Tibial artery (tissue), 4 donors: ENCODE measurements around the gene ZIM2.

Experiments
- DNase-seq, 2 donors: peaks; one replicate each; pipeline ENCODE4 v3.0.0-alpha.2; 2019
- H3K27ac ChIP-seq, 2 donors: fragments of 200-600 bp; sonication (generic) in 1 of 2; 1 replicate in 1 of 2; 2 replicates in 1 of 2; pipeline ENCODE4 v1.5.1; 2018 to 2019; ENCODE audit warnings: mild to moderate bottlenecking in 1 of 2
- H3K27me3 ChIP-seq, 2 donors: fragments of 200-600 bp; sonication (generic) in 1 of 2; one replicate each; pipeline versions ENCODE4 v1.5.1 to v1.6.0; 2016 to 2019
- H3K36me3 ChIP-seq, 3 donors: fragments of 200-600 bp; sonication (generic) in 2 of 3; one replicate each; pipeline ENCODE4 v1.5.1; 2016 to 2019; ENCODE audit warnings: mild to moderate bottlenecking in 2 of 3
- H3K4me1 ChIP-seq, 4 donors: fragments of 200-600 bp; sonication (generic) in 2 of 4; 1 replicate in 3 of 4; 2 replicates in 1 of 4; pipeline ENCODE4 v1.5.1; 2016 to 2019
- H3K4me3 ChIP-seq, 2 donors: fragments of 200-600 bp; sonication (generic) in 1 of 2; 1 replicate in 1 of 2; 2 replicates in 1 of 2; pipeline ENCODE4 v1.5.1; 2018 to 2019; ENCODE audit warnings: mild to moderate bottlenecking in 2 of 2
- H3K9me3 ChIP-seq, 3 donors: fragments of 200-600 bp; sonication (generic) in 1 of 3; one replicate each; pipeline ENCODE4 v1.5.1; 2016 to 2019
- CTCF ChIP-seq, 2 experiments: fragments of 200-600 bp in 1 of 2; fragments of 450-650 bp in 1 of 2; IDR thresholded peaks; one replicate each; pipeline ENCODE4 v1.5.1; 2017 to 2019; ENCODE audit warnings: antibody characterized with exemption in 2 of 2, mild to moderate bottlenecking in 1 of 2, moderate library complexity in 1 of 2
- intact Hi-C: fragments of 100-400 bp; cut with DNase I; formaldehyde crosslinking; loops from one replicate; pipeline ENCODE4 v1.15.0; 2023; ENCODE audit warnings: low total_unique reads

Gene ZIM2

GRCh38 chr19:56842412-56842811 is 1.9 kb upstream of the ZIM2 start:
- Histone ChIP-seq H3K27ac (no peak overlapping the region), H3K4me3 (no peak overlapping the region), H3K4me1 (peaks cover 0 to 5% (median 0%) of the 10 kb centered on the region in 4 donors), H3K36me3 (no peaks in the 10 kb centered on the region), H3K27me3 (no peaks in the 10 kb centered on the region), H3K9me3 (no peaks in the 10 kb centered on the region)
- DNase-seq: no peak
- intact Hi-C loops: no loop called here
- TF ChIP-seq CTCF (IDR thresholded peaks at IDR 0.05): no peak

- peak overlapping the region in 1 of 2 donors; percentile 62 for H3K4me3 ChIP-seq
Measured at GRCh38 chr19:56841193-56841543, 642 bp upstream of the ZIM2 start.

GRCh38 chr19:56839652-56840450 is 675 bp downstream of the ZIM2 start:
- intact Hi-C loops: no loop called here

More at GRCh38 chr19:56841193-56841543, 642 bp upstream of the ZIM2 start:
- H3K4me1 ChIP-seq: peaks cover 0 to 10% (median 0%) of the 10 kb centered on the region in 4 donors
- no peak for TF ChIP-seq CTCF (IDR thresholded peaks at IDR 0.05)
- DNase-seq: no peak
- H3K27ac ChIP-seq: no peak overlapping the region
- no peaks in the 10 kb centered on the region for H3K9me3 ChIP-seq
- no peaks in the 10 kb centered on the region for H3K27me3 ChIP-seq
- intact Hi-C loops: no loop called here
- no peaks in the 10 kb centered on the region for H3K36me3 ChIP-seq

GRCh38 chr19:56838909-56839651 is 1.4 kb downstream of the ZIM2 start:
- Histone ChIP-seq H3K27ac (peak overlapping the region; percentile 85 to 88), H3K4me3 (peak overlapping the region; percentile 52 to 60), H3K9me3 (no peaks in the 10 kb centered on the region), H3K27me3 (no peaks in the 10 kb centered on the region), H3K36me3 (no peaks in the 10 kb centered on the region), H3K4me1 (peaks cover 0 to 10% (median 0%) of the 10 kb centered on the region in 4 donors)
- intact Hi-C loops: no loop called here
- TF ChIP-seq CTCF (IDR thresholded peaks at IDR 0.05): no peak
- peak; percentile 98 to 100 for DNase-seq

More at GRCh38 chr19:56839652-56840450, 675 bp downstream of the ZIM2 start:
- peak overlapping the region; percentile 62 to 63 for H3K4me3 ChIP-seq
- H3K9me3 ChIP-seq: no peaks in the 10 kb centered on the region
- peak overlapping the region; percentile 85 to 88 for H3K27ac ChIP-seq
- H3K27me3 ChIP-seq: no peaks in the 10 kb centered on the region
- DNase-seq: peak; percentile 97 to 98
- TF ChIP-seq CTCF (IDR thresholded peaks at IDR 0.05): no peak
- peaks cover 0 to 10% (median 0%) of the 10 kb centered on the region in 4 donors for H3K4me1 ChIP-seq
- no peaks in the 10 kb centered on the region for H3K36me3 ChIP-seq

- Histone ChIP-seq H3K36me3 (peaks cover 0 to 3% (median 0%) of the 10 kb centered on the region in 3 donors), H3K27ac (peak overlapping the region; percentile 85 to 88), H3K4me3 (peak overlapping the region; percentile 52 to 60), H3K27me3 (no peaks in the 10 kb centered on the region), H3K4me1 (peaks cover 0 to 10% (median 0%) of the 10 kb centered on the region in 4 donors), H3K9me3 (no peaks in the 10 kb centered on the region)
- intact Hi-C loops: no loop called here
- peak; percentile 46 to 51 for TF ChIP-seq CTCF (IDR thresholded peaks at IDR 0.05)
- DNase-seq: peak; percentile 80 to 89
Measured at GRCh38 chr19:56838024-56838908, 2.3 kb downstream of the ZIM2 start.
